WTC11 (cell line): ENCODE measurements around the gene TMEM178A.

Source experiments
- CREB1 ChIP-seq: sonication (generic); formaldehyde crosslinking; IDR thresholded peaks from 2 replicates; pipeline ENCODE4 v1.8.0; 2023; ENCODE audit warnings: mild to moderate bottlenecking, missing genetic modification reagents
- GTF2I ChIP-seq: fragments of 250-450 bp; sonication (Bioruptor Pico); conservative IDR thresholded peaks from 2 replicates; pipeline ENCODE4 v1.4.0; 2021; ENCODE audit warnings: mild to moderate bottlenecking
- TEAD4 ChIP-seq: sonication (generic); formaldehyde crosslinking; IDR thresholded peaks from 2 replicates; pipeline ENCODE4 v1.8.0; 2022; ENCODE audit warnings: mild to moderate bottlenecking, missing genetic modification reagents
- TF ChIP-seq, protein P1 (sequence below): sonication (generic); formaldehyde crosslinking; IDR thresholded peaks from 2 replicates; pipeline ENCODE4 v1.8.0; 2022; ENCODE audit warnings: mild to moderate bottlenecking, missing genetic modification reagents
- TF ChIP-seq, protein P2 (sequence below): fragments of 200-600 bp; IDR thresholded peaks from 2 replicates; pipeline ENCODE4 v1.8.0; 2022; ENCODE audit warnings: antibody characterized with exemption
- TF ChIP-seq, protein P3 (sequence below): sonication (generic); formaldehyde crosslinking; IDR thresholded peaks from 2 replicates; pipeline ENCODE4 v1.8.0; 2022; ENCODE audit warnings: mild to moderate bottlenecking, missing genetic modification reagents

DNA sequence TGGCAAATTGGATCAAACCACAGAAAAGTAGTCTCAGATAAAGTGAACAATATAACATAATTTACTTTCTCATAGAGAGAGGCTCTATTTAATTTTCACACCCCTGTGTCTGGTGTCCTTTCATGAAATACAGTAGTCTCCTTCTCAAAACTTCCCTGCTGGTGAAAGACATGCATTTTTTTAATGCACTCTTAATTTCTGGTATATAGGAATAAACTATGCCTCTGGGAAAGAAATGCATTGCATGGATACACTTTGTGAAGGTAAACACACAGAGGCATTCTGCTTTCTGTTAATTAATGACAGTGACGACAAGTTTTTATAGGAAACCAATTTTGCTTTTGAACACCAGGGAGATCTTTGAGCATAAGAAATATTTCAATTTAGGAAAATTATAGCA lies 24.1 kb upstream of the TMEM178A start:
- TF ChIP-seq, protein P1, sequence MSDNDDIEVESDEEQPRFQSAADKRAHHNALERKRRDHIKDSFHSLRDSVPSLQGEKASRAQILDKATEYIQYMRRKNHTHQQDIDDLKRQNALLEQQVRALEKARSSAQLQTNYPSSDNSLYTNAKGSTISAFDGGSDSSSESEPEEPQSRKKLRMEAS (CRISPR knock-in tag) = no peak
- TF ChIP-seq, protein P2, sequence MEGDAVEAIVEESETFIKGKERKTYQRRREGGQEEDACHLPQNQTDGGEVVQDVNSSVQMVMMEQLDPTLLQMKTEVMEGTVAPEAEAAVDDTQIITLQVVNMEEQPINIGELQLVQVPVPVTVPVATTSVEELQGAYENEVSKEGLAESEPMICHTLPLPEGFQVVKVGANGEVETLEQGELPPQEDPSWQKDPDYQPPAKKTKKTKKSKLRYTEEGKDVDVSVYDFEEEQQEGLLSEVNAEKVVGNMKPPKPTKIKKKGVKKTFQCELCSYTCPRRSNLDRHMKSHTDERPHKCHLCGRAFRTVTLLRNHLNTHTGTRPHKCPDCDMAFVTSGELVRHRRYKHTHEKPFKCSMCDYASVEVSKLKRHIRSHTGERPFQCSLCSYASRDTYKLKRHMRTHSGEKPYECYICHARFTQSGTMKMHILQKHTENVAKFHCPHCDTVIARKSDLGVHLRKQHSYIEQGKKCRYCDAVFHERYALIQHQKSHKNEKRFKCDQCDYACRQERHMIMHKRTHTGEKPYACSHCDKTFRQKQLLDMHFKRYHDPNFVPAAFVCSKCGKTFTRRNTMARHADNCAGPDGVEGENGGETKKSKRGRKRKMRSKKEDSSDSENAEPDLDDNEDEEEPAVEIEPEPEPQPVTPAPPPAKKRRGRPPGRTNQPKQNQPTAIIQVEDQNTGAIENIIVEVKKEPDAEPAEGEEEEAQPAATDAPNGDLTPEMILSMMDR = no peak
- TF ChIP-seq GTF2I (CRISPR knock-in tag) (no peak), TEAD4 (CRISPR knock-in tag) (no peak), CREB1 (CRISPR knock-in tag) (no peak)
- TF ChIP-seq, protein P3, sequence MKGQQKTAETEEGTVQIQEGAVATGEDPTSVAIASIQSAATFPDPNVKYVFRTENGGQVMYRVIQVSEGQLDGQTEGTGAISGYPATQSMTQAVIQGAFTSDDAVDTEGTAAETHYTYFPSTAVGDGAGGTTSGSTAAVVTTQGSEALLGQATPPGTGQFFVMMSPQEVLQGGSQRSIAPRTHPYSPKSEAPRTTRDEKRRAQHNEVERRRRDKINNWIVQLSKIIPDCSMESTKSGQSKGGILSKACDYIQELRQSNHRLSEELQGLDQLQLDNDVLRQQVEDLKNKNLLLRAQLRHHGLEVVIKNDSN (CRISPR knock-in tag) = no peak
